Activated CD4-positive, alpha-beta T cell treated with anti-CD3 and anti-CD28 coated beads, Interleukin-2, amount 50 U/mL, for 1 hour (primary cell): Measurements from ENCODE around the gene GON7.

ENCODE experiments used
- DNase-seq: peaks from one replicate; pipeline ENCODE4 v3.0.0-alpha.2; 2020

Gene GON7

GRCh38 chr14:93155667-93156066 is 51.2 kb downstream of the GON7 start:
- no peak for DNase-seq

GRCh38 chr14:93153121-93153520 is 53.7 kb downstream of the GON7 start:
- no peak for DNase-seq
